ENCODE data around the gene TMEM258. TPM values are rescaled to one million over a fixed set of nuclear protein-coding genes. Genes with fewer than 3 reads are reported as not detected.

TMEM258 gene
- total and polyA plus RNA-seq, 2 experiments from 2014 or later: 71.3 to 519 TPM

GRCh38 chr11:61769946-61770683 is 22.3 kb downstream of the TMEM258 start (continued):
- TF ChIP-seq ZNF462 (CRISPR knock-in tag; IDR thresholded peaks at IDR 0.05) (no peak), STAT1 (IDR thresholded peaks at IDR 0.05; ENCODE audit: unreplicated experiment) (no peak), CTCF (conservative IDR thresholded peaks at IDR 0.05; ENCODE audit: low read depth in 2 of 2) (no peak), ZNF331 (CRISPR knock-in tag; IDR thresholded peaks at IDR 0.05; ENCODE audit: low read depth) (no peak), REST (IDR thresholded peaks at IDR 0.05; ENCODE audit: unreplicated experiment) (no peak)

All from GM23338 (cell line).